ENCODE measurements around the gene EGFL8. TPM values are rescaled to one million over a fixed set of nuclear protein-coding genes. Genes with fewer than 3 reads are reported as not detected.

Gene EGFL8
- total and polyA plus RNA-seq, 2 of the 8 experiments (the other 6 are each of a cell fraction or from before 2014, with no cell fraction given): 5.0 to 9.2 TPM

- H3K4me2 ChIP-seq (ENCODE audit: insufficient read depth in 1 of 2, low read depth in 2 of 2, low read length in 2 of 2): no peak overlapping the region; a peak in 1 of 4 replicates
- H2BK5ac ChIP-seq (ENCODE audit: low read depth, low read length): no peak overlapping the region
- no peak for FAIRE-seq
- H4K91ac ChIP-seq (replicated peaks; ENCODE audit: insufficient read length, low read length): no peak overlapping the region
- H3K27me3 ChIP-seq (replicated peaks in 1 of 4; ENCODE audit: control insufficient read depth in 3 of 4, extremely low read depth in 1 of 4, insufficient read depth in 3 of 4, low read length in 3 of 4): no peaks in the 10 kb centered on the region; a peak in 1 of 7 replicates
- POLR2A ChIA-PET (ENCODE audit: partially characterized antibody): interaction anchor here (0.6 to 13.3 kb wide), 7 partner anchors 8 to 479 kb away, joined by 3 to 194 read pairs (median 3); partner anchors contain the start of genes AGPAT1, FKBPL, HLA-DQB1 and PRRT1
- H3K4ac ChIP-seq (replicated peaks; ENCODE audit: insufficient read length, low read depth, low read length): no peak overlapping the region
- WGBS, 2 experiments (ENCODE audit: extremely low coverage in 1 of 2, insufficient coverage in 1 of 2, insufficient read length in 1 of 2, insufficient replicate concordance in 2 of 2, low coverage in 1 of 2, low lambda C conversion rate in 2 of 2, missing lambda C conversion rate in 1 of 2): 87% methylated on average over 12 of the region's 12 CpGs; no CpG with 5 or more reads in 1 of the 2 experiments
- no peak for DNase-seq (ENCODE audit: low read depth in 1 of 2, low spot score in 2 of 2)
- H3K23ac ChIP-seq (ENCODE audit: insufficient read length): no peak overlapping the region
- H2AFZ ChIP-seq (ENCODE audit: low read length): no peak overlapping the region
- H4K8ac ChIP-seq (ENCODE audit: extremely low read depth, insufficient read depth, low read length): no peak overlapping the region
- no peak overlapping the region for H2BK20ac ChIP-seq (ENCODE audit: low read length)
- H3K36me3 ChIP-seq (ENCODE audit: control insufficient read depth in 2 of 4, insufficient read depth in 4 of 4, low read length in 3 of 4): peaks cover 4 to 26% (median 24%) of the 10 kb centered on the region in 4 experiments; a peak in 7 of 8 replicates
- H4K5ac ChIP-seq (ENCODE audit: insufficient read length, low read depth, low read length): no peak overlapping the region
- CTCF ChIA-PET (ENCODE audit: partially characterized antibody): interaction anchor here (3.2 kb wide), 1 partner anchor 69 kb away, joined by 13 read pairs; no protein-coding TSS in a partner anchor
- H3K79me1 ChIP-seq (ENCODE audit: low read depth, low read length): peaks cover 2% of the 10 kb centered on the region
- no peak overlapping the region for H3K18ac ChIP-seq (ENCODE audit: extremely low read depth, low read length)
- H3K79me2 ChIP-seq (ENCODE audit: control insufficient read depth in 1 of 2, insufficient read depth in 2 of 2, low read length in 2 of 2): peaks cover 0 to 13% of the 10 kb centered on the region in 2 experiments; a peak in 2 of 4 replicates
- H3K9me3 ChIP-seq (ENCODE audit: insufficient read depth in 2 of 2, low read depth in 1 of 2, low read length in 1 of 2): no peaks in the 10 kb centered on the region
- H3K56ac ChIP-seq (replicated peaks; ENCODE audit: insufficient read length, low read depth, low read length): no peak overlapping the region
- H2BK12ac ChIP-seq (ENCODE audit: low read depth, low read length): no peak overlapping the region
- H3K14ac ChIP-seq (ENCODE audit: insufficient read length): no peak overlapping the region
- H2BK120ac ChIP-seq (replicated peaks; ENCODE audit: low read depth, low read length): no peak overlapping the region
- H3K23me2 ChIP-seq (ENCODE audit: low read depth, low read length): peaks cover 5% of the 10 kb centered on the region
- no peak overlapping the region for H3K27ac ChIP-seq (ENCODE audit: low read depth, low read length)
- peaks cover 0 to 3% of the 10 kb centered on the region in 2 experiments for H4K20me1 ChIP-seq (replicated peaks in 1 of 2; ENCODE audit: control insufficient read depth in 1 of 2, insufficient read depth in 2 of 2, low read length in 2 of 2)
- H2BK15ac ChIP-seq (ENCODE audit: low read length): no peak overlapping the region
- H3K9ac ChIP-seq (replicated peaks in 1 of 4; ENCODE audit: extremely low read depth in 1 of 4, low read depth in 3 of 4, low read length in 3 of 4): no peak overlapping the region
- no peak overlapping the region for H3K4me3 ChIP-seq (ENCODE audit: extremely low read depth in 1 of 4, insufficient read depth in 2 of 4, low read depth in 3 of 4, low read length in 4 of 4)
- H2AK5ac ChIP-seq (ENCODE audit: low read depth, low read length): no peak overlapping the region
- peaks cover 0 to 21% (median 11%) of the 10 kb centered on the region in 4 experiments; a peak in 6 of 7 replicates for H3K4me1 ChIP-seq (replicated peaks in 1 of 4; ENCODE audit: control insufficient read depth in 3 of 4, insufficient read depth in 4 of 4, low read length in 3 of 4)
- TF ChIP-seq YY1 (IDR thresholded peaks at IDR 0.05; ENCODE audit: low read depth, low read length) (no peak), ATF3 (IDR thresholded peaks at IDR 0.05; ENCODE audit: insufficient read depth, low read depth, low read length) (no peak), RAD21 (IDR thresholded peaks at IDR 0.05 in 1 of 2, conservative IDR thresholded peaks at IDR 0.05 in 1 of 2; ENCODE audit: low read depth in 2 of 2, low read length in 2 of 2) (no peak), POU5F1 (IDR thresholded peaks at IDR 0.05; ENCODE audit: low read depth, low read length) (no peak), BCL11A (IDR thresholded peaks at IDR 0.05; ENCODE audit: low read depth in 2 of 2, low read length in 2 of 2) (no peak), RNF2 (IDR thresholded peaks at IDR 0.05; ENCODE audit: borderline replicate concordance, low read depth, low read length, missing control alignments, poor library complexity, severe bottlenecking) (no peak), RBBP5 (IDR thresholded peaks at IDR 0.05; ENCODE audit: borderline replicate concordance, low read depth, low read length) (no peak), CTBP2 (IDR thresholded peaks at IDR 0.05; ENCODE audit: borderline replicate concordance, insufficient read depth, insufficient read length, low read length) (no peak), SUZ12 (IDR thresholded peaks at IDR 0.05; ENCODE audit: low read length) (no peak), KDM1A (IDR thresholded peaks at IDR 0.05; ENCODE audit: borderline replicate concordance, low read length) (no peak), SP4 (IDR thresholded peaks at IDR 0.05; ENCODE audit: low read length) (no peak)
Measured at GRCh38 chr6:32187009-32187709, 22.8 kb downstream of the EGFL8 start.

All from H1 (cell line).